HG03460 (cell line): ENCODE data around the gene VENTX.

Experiments used
- ATAC-seq: cut with Tn5 transposase; IDR thresholded peaks from one replicate; pipeline ENCODE4 v1.9.1; 2021; ENCODE audit not compliant: unreplicated experiment

Gene VENTX

DNA sequence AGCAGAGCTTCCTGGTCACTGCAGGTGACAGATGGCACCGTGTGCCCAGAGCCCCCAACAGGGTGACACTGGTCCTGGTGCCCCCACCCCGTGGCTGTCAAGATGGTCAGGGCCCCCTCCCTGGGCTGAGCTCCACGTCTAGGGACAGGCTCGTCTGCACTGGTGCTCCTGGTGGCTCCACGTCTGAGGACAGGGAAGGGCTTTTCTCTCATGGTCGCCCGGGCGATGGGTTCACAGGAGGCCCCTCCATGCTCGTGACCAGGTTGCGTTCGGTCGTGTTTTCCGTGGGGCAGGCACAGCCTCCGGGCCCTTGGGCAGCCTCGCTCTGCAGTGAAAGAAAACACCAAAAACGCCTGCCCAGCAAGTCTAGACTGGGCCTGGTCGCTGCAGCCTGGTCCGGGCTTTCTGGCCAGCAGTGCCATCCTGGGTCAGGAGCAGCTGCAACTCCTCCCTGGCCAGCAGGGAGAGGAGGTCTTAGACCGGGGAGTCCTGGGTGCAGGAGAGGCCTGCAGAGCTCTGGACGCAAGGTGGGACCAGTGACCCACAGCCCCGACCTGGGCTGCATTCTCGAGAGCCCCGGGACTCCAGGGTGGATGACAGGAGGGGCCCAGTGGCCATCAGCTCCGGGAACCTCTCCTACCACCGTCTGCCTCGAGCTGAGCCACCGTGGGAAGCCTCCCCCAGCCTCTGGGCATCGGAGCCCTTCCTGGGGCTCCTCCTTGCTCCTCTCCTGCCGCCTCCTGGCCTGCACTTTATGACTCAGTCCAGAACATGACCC lies 35.5 kb upstream of the VENTX start:
- no peak for ATAC-seq

- ATAC-seq: no peak
Measured at GRCh38 chr10:133202778-133203651, 34.6 kb upstream of the VENTX start.

DNA sequence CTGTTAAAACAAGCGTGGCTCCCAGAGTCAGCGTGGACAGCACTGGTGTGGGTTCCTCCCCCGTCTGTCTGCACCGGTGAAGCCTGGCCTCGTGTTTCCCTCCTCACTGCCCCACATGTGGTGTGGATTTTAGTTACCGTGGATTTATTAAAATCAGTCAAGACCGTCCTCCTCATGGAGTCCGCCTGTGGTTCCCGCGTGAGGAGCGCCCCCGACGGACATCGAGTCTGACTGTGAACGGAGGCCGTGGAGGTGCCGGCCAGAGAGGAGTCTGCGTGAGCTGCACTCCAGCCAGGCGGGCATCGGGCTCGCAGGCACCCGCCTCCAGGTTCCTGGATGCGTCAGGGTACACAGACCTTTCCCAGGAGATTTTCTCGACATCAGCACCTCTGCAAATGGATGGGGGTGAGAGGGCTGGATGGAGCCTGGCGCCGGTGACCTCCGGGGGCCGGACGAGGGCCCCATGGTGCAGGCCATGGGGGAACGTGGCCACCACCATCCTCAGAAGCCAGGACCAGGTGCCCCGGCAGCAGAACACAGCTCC lies 33.9 kb upstream of the VENTX start:
- ATAC-seq: no peak

- ATAC-seq: no peak
Measured at GRCh38 chr10:133204226-133205015, 33.2 kb upstream of the VENTX start.

DNA sequence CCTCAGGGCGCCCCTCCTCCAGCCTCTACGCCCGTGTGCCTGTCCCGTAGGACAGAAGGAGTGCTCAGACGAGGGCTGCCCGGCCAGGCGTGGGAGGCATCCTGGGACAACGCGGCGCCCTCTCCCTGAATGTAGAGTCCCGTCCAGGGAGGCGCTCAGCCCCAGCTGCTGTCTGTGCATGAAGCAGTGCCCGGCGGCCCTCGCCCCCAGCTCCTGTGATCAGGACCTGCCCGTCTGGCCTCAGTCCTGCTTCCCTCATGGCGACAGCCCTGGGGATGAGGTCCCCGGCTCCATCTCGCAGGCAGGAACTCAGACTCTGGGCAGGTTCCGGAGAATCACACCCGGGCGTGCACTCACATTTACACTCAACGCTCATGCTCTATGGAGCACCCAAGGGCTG lies 32.5 kb upstream of the VENTX start:
- no peak for ATAC-seq

DNA sequence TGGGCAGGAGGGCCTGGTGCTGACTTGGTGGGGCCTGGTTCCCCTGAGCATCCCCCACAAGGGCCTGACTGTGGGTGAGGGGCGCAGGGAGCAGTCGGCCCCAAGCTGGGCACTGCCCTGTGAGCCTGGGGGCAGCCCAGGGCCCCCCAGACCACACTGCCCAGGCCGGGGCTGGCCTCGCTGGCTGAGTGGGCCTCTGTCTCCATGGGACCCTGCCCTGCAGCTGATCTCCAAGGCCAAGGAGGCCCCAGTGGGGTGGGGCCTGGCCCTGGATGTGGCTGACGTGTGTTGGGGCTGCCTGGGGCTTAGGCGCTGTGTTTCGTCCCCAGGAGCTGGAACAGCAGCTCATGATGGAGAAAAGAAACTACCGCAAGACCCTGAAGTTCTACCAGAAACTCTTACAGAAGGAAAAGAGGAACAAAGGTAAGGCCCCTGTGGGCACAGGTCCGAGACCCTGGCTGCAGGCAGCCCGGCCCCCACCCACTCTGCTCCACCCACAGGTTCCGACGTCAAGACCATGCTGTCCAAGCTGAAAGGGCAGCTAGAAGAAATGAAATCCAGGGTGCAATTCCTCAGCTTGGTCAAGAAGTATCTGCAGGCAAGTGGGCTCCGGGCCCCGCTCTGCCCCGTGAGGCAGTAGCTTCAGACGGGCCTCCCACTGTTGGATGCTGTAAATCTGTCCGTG lies 31.2 kb upstream of the VENTX start:
- no peak for ATAC-seq

DNA sequence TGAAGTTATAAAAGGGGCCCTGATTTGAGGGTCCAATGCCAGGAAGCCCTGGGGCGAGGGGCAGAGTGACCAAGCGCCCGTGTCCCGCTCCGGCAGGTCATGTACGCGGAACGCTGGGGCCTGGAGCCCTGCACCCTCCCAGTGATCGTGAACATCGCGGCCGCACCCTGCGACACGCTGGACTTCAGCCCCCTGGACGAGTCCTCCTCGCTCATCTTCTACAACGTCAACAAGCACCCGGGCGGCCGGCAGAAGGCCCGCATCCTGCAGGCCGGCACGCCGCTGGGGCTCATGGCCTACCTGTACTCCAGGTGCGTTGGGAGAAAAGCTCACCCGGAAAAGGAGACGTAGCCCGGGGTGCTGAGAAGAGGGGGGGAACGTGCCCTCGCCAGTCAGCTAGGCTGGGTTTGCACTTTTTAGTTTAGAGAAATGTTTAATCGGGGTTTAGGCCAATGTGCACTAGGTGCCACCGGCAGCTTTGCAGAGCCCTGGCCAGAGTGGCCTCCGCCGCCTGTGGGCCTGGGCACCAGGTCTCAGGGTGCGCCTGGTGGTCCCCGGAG lies 30.5 kb upstream of the VENTX start:
- ATAC-seq: no peak

GRCh38 chr10:133207627-133208026 lies 30.0 kb upstream of the VENTX start:
- no peak for ATAC-seq

- no peak for ATAC-seq
Measured at GRCh38 chr10:133208466-133208865, 29.2 kb upstream of the VENTX start.

DNA sequence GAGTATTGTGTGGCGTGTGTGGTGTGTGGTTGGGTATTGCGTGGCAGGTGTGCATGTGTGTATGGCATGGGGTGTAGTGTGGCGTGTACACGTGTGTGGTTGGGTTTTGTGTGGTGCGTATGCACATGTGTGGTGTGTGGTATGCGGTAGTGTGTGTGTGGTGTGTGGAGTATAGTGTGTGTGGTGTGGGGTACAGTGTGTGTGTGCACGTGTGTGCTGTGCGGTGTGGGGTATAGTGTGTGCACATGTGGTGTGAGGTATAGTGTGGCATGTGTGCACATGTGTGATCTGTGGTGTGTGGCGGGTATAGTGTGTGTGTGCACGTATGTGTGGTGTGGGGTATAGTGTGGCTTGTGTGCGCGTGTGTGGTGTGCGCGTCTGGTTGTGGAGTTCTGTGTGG lies 28.5 kb upstream of the VENTX start:
- ATAC-seq: no peak

- ATAC-seq: no peak
Measured at GRCh38 chr10:133209641-133210040, 28.0 kb upstream of the VENTX start.

DNA sequence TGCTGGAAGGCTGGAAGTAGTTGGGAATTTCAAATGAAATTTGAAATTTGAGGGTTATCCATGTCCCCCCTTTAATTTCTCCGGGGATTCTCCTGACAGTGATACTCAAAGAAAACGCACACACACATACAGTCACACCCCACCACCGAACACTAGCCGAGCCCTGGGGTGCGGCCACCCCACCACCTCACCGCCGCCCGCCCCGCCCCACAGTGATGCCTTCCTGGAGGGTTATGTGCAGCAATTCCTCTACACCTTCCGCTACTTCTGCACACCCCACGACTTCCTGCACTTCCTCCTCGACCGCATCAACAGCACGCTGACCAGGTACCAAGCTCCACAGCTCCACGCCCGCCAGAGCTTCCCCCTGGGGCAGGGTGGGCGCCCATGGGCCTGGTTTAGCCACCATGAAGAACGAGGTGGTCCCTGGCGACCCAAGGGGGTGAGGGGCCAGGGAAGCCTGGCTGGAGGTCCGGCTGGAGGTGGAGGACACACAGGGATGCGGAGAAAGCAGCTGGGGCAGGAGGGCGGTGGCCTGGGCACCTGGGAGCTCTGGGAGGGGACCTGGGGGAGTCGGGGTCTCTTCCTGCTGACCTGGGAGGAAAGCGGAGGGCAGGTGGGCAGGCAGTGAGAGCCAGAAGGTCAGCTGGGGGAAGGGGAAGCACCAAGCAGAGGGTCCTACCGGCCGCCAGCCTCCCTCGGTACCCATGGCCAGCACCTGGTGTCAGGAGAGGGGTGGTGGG lies 27.1 kb upstream of the VENTX start:
- no peak for ATAC-seq

GRCh38 chr10:133211141-133211830 lies 26.4 kb upstream of the VENTX start:
- no peak for ATAC-seq

GRCh38 chr10:133211959-133212852 lies 25.4 kb upstream of the VENTX start:
- ATAC-seq: no peak

DNA sequence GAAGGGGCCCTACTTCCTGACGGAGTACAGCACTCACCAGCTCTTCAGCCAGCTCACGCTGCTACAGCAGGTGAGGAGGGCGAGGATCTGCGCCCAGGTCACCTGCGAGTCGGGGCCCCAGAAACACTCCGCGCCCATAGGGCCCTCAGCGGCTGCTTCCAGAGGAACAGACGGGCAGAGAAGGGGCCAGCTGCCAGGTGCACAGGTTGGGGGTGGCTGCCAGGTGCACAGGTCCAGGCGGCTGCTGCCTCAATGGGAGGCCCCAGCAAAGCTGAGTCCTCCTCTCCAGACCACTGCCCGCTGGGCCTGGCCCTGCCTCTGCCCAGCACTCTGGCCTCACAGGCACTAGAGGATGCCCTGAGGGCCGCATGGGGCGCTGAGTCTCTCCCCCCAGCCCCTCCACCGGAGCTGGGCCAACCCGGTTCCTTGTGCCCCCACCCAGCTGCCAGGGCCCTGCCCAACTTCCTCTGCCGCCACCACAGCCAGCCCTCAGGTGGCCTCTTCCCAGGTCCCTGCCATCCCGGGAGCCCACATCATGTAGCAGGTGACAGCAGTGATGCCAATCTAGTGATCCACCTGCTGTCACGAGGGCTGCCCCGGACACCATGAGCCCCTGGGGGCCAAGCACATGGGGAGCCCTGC lies 24.7 kb upstream of the VENTX start:
- no peak for ATAC-seq

- ATAC-seq: no peak
Measured at GRCh38 chr10:133213641-133214467, 23.8 kb upstream of the VENTX start.
